IMR-90 (cell line): ENCODE data around the gene IL1RAPL1. TPM values are rescaled to one million over a fixed set of nuclear protein-coding genes. Genes with fewer than 3 reads are reported as not detected.

Experiments used
- ATAC-seq: fragments of 200-7000 bp; cut with Tn5 transposase; 2 replicates; pipeline ENCODE4 v1.9.1; 2020; ENCODE audit warnings: low read depth, mild to moderate bottlenecking, moderate library complexity
- BruUV-seq: library from RNA; stranded (reverse); fragments of 400-500 nt; replicated peaks from 2 replicates; lab custom pipeline; 2021; lab: Mats Ljungman, UMichigan
- CTCF ChIA-PET: fragments of 300-600 bp; formaldehyde crosslinking; extraction: SDS; loops from one replicate; lab custom pipeline; 2021; ENCODE audit warnings: antibody characterized with exemption; lab: Yijun Ruan, JAX
- POLR2A ChIA-PET: fragments of 300-600 bp; sonication (Branson Sonifier 250); formaldehyde crosslinking; loops from one replicate; lab custom pipeline; 2022; ENCODE audit warnings: antibody characterized with exemption; ENCODE audit not compliant: unreplicated experiment; lab: Charles Lee
- DNase-seq: peaks from one replicate; pipeline ENCODE4 v3.0.0; 2013
- H2AFZ ChIP-seq: replicated peaks from 2 replicates; pipeline ENCODE3; 2013; ENCODE audit warnings: low read length, mild to moderate bottlenecking; ENCODE audit not compliant: poor library complexity
- H2AK5ac ChIP-seq: 2 replicates; pipeline ENCODE4 v1.6.1; 2013; ENCODE audit warnings: low read depth, low read length, inconsistent platforms
- H2AK9ac ChIP-seq: replicated peaks from 2 replicates; pipeline ENCODE3; 2013; ENCODE audit warnings: mild to moderate bottlenecking, low read depth, low read length, moderate library complexity; ENCODE audit not compliant: poor library complexity
- H2BK120ac ChIP-seq: 2 replicates; pipeline ENCODE4 v1.6.1; 2013; ENCODE audit warnings: low read depth, low read length, inconsistent platforms
- H2BK15ac ChIP-seq: 3 replicates; pipeline ENCODE4 v1.6.1; 2013; ENCODE audit warnings: low read depth, low read length, inconsistent platforms
- H2BK20ac ChIP-seq: 2 replicates; pipeline ENCODE4 v1.6.1; 2013; ENCODE audit warnings: low read depth, mild to moderate bottlenecking, inconsistent platforms, low read length, moderate library complexity
- H2BK5ac ChIP-seq: 2 replicates; pipeline ENCODE4 v1.6.1; 2013; ENCODE audit warnings: mild to moderate bottlenecking, low read depth, low read length, inconsistent platforms; ENCODE audit not compliant: poor library complexity, severe bottlenecking
- H3K14ac ChIP-seq: replicated peaks from 2 replicates; pipeline ENCODE4 v1.6.1; 2013; ENCODE audit warnings: low read depth, low read length, inconsistent platforms
- H3K18ac ChIP-seq: 2 replicates; pipeline ENCODE4 v1.6.1; 2013; ENCODE audit warnings: low read depth, low read length, control low read depth
- H3K23ac ChIP-seq: 2 replicates; pipeline ENCODE4 v1.6.1; 2013; ENCODE audit warnings: low read depth, low read length, inconsistent platforms
- H3K27ac ChIP-seq: 2 replicates; pipeline ENCODE4 v1.5.1; 2013; ENCODE audit warnings: mild to moderate bottlenecking, control low read depth, low read length; ENCODE audit not compliant: insufficient read depth
- H3K27me3 ChIP-seq: 2 replicates; pipeline ENCODE4 v1.6.1; 2013; ENCODE audit warnings: low read length; ENCODE audit not compliant: control insufficient read depth, insufficient read depth
- H3K36me3 ChIP-seq: 2 replicates; pipeline ENCODE4 v1.6.1; 2013; ENCODE audit warnings: low read length, mixed read lengths; ENCODE audit not compliant: control insufficient read depth, insufficient read depth
- H3K4ac ChIP-seq: 2 replicates; pipeline ENCODE4 v1.6.1; 2013; ENCODE audit warnings: low read depth, low read length, inconsistent platforms
- H3K4me1 ChIP-seq: 2 replicates; pipeline ENCODE4 v1.6.1; 2013; ENCODE audit warnings: low read length, mixed read lengths; ENCODE audit not compliant: control insufficient read depth, insufficient read depth
- H3K4me2 ChIP-seq: 2 replicates; pipeline ENCODE4 v1.6.1; 2013; ENCODE audit warnings: low read depth, mild to moderate bottlenecking, control low read depth, low read length, moderate library complexity
- H3K4me3 ChIP-seq: 2 replicates; pipeline ENCODE4 v1.5.1; 2013; ENCODE audit warnings: low read depth, mild to moderate bottlenecking, control low read depth, low read length, moderate library complexity; ENCODE audit not compliant: insufficient read depth
- H3K56ac ChIP-seq: 2 replicates; pipeline ENCODE4 v1.6.1; 2013; ENCODE audit warnings: low read length, inconsistent platforms; ENCODE audit not compliant: insufficient read depth; ENCODE audit errors: extremely low read depth
- H3K79me1 ChIP-seq, 2 experiments: 2 replicates each; pipeline ENCODE4 v1.6.1; 2013; ENCODE audit warnings: low read length in 2 of 2, inconsistent platforms in 1 of 2, low read depth in 1 of 2
- H3K9ac ChIP-seq: 2 replicates; pipeline ENCODE4 v1.6.1; 2013; ENCODE audit warnings: low read depth, low read length, control low read depth
- H3K9me1 ChIP-seq: 2 replicates; pipeline ENCODE4 v1.6.1; 2013; ENCODE audit warnings: low read length, inconsistent platforms; ENCODE audit not compliant: insufficient read depth
- H3K9me3 ChIP-seq: 2 replicates; pipeline ENCODE4 v1.6.1; 2013; ENCODE audit warnings: low read length; ENCODE audit not compliant: control insufficient read depth, insufficient read depth
- H4K20me1 ChIP-seq: 2 replicates; pipeline ENCODE4 v1.6.1; 2013; ENCODE audit warnings: low read length, inconsistent platforms; ENCODE audit not compliant: insufficient read depth
- H4K5ac ChIP-seq: 2 replicates; pipeline ENCODE4 v1.6.1; 2013; ENCODE audit warnings: mild to moderate bottlenecking, low read depth, low read length, control low read depth
- H4K8ac ChIP-seq, 2 experiments: 2 replicates each; pipeline ENCODE4 v1.6.1; 2013; ENCODE audit warnings: low read depth in 2 of 2, low read length in 2 of 2, control low read depth in 1 of 2, inconsistent platforms in 1 of 2
- H4K91ac ChIP-seq: 2 replicates; pipeline ENCODE4 v1.6.1; 2013; ENCODE audit warnings: low read depth, low read length, inconsistent platforms; ENCODE audit not compliant: insufficient read depth
- BHLHE40 ChIP-seq: fragments of 150-350 bp; IDR thresholded peaks from 2 replicates; pipeline ENCODE4 v1.6.1; 2016; ENCODE audit warnings: mild to moderate bottlenecking, low read depth, low read length
- CEBPB ChIP-seq: IDR thresholded peaks from 2 replicates; pipeline ENCODE4 v1.6.1; 2012; ENCODE audit warnings: low read depth, low read length, improper control_type of control experiment
- CHD1 ChIP-seq: IDR thresholded peaks from 2 replicates; pipeline ENCODE4 v1.6.1; 2012; ENCODE audit warnings: low read depth, low read length, improper control_type of control experiment
- FOS ChIP-seq: fragments of 150-350 bp; IDR thresholded peaks from 2 replicates; pipeline ENCODE4 v1.6.1; 2016; ENCODE audit warnings: low read depth, low read length
- MAFK ChIP-seq: IDR thresholded peaks from 2 replicates; pipeline ENCODE4 v1.6.1; 2012; ENCODE audit warnings: low read depth, low read length, improper control_type of control experiment
- MAZ ChIP-seq: IDR thresholded peaks from 2 replicates; pipeline ENCODE4 v1.6.1; 2012; ENCODE audit warnings: low read depth, mild to moderate bottlenecking, low read length, improper control_type of control experiment, moderate library complexity, borderline replicate concordance
- MXI1 ChIP-seq: IDR thresholded peaks from 2 replicates; pipeline ENCODE4 v1.6.1; 2012; ENCODE audit warnings: low read depth, mild to moderate bottlenecking, low read length, moderate library complexity, borderline replicate concordance
- NFE2L2 ChIP-seq: fragments of 150-350 bp; IDR thresholded peaks from 2 replicates; pipeline ENCODE4 v1.6.1; 2016; ENCODE audit warnings: low read depth, mild to moderate bottlenecking, low read length
- POLR2A ChIP-seq: IDR thresholded peaks from 2 replicates; pipeline ENCODE4 v1.6.1; 2012; ENCODE audit warnings: mild to moderate bottlenecking, low read depth, low read length
- RAD21 ChIP-seq: IDR thresholded peaks from 2 replicates; pipeline ENCODE4 v1.6.1; 2012; ENCODE audit warnings: low read length, improper control_type of control experiment
- RFX5 ChIP-seq: IDR thresholded peaks from 2 replicates; pipeline ENCODE4 v1.8.0; 2012; ENCODE audit warnings: low read depth, mild to moderate bottlenecking, low read length, moderate library complexity
- SMC3 ChIP-seq: fragments of 150-350 bp; IDR thresholded peaks from 2 replicates; pipeline ENCODE4 v1.6.1; 2016; ENCODE audit warnings: low read depth, mild to moderate bottlenecking, antibody characterized with exemption, low read length, moderate library complexity
- dilution Hi-C: fragments of 300-500 bp; cut with HindIII; formaldehyde crosslinking; loops from one replicate; pipeline ENCODE4 v1.14.3; 2018; ENCODE audit warnings: low sequenced_read_pairs; ENCODE audit not compliant: unreplicated experiment
- in situ Hi-C: fragments of 300-500 bp; cut with MboI; formaldehyde crosslinking; loops from 3 replicates; pipeline ENCODE4 v1.14.3; 2019; ENCODE audit warnings: low sequenced_read_pairs, inconsistent platforms, mixed read lengths
- intact Hi-C: fragments of 100-400 bp; cut with micrococcal nuclease; formaldehyde crosslinking; loops from 2 replicates; pipeline ENCODE4 v1.10.0; 2022
- polyA plus RNA-seq, 3 experiments: library from polyadenylated mRNA; depleted of rRNA; stranded (reverse); fragments of >200 nt; gene quantifications; 2 replicates each; pipeline ENCODE4 v1.2.3, GENCODE V29; 2012; ENCODE audit warnings: low replicate concordance in 1 of 3
- total RNA-seq: library from RNA; depleted of rRNA; stranded (reverse); fragments of >200 nt; gene quantifications from 2 replicates; pipeline ENCODE4 v1.2.3, GENCODE V29; 2012
- TF ChIP-seq, protein P1 (sequence below): fragments of 150-350 bp; IDR thresholded peaks from 2 replicates; pipeline ENCODE4 v1.6.1; 2016; ENCODE audit warnings: low read depth, mild to moderate bottlenecking, low read length, moderate library complexity, borderline replicate concordance
- TF ChIP-seq, protein P2 (sequence below): fragments of 150-350 bp; IDR thresholded peaks from 2 replicates; pipeline ENCODE4 v1.6.1; 2017; ENCODE audit warnings: mild to moderate bottlenecking, antibody characterized with exemption, low read length, low read depth

The IL1RAPL1 gene
- total and polyA plus RNA-seq, 2 of the 4 experiments (the other 2 are of a cell fraction): 1.5 to 9.0 TPM

DNA sequence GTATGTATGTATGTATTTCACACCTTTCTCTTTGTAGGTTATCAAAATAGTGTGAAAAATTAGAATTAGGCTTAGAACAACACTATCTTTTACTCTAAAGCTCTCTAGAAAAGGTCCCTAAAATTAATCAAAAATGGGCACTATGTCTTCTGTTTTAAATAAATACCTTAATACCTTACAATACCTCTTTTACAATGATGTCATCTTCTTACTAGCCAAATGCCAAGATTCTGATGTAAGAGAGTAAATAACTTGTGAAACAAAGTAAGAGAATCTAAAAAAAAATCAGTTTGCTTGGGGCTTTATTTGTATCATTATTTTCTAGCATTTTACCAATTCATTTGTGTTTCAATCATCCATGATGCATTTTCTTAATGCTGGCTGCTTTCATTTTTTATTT, 1225.9 kb downstream of the IL1RAPL1 start:
- no TSS peak for BruUV-seq
- Histone ChIP-seq H3K27me3 (no peaks in the 10 kb centered on the region), H3K27ac (no peak overlapping the region), H3K36me3 (no peaks in the 10 kb centered on the region), H2BK15ac (no peak overlapping the region), H3K79me1 (no peaks in the 10 kb centered on the region), H4K5ac (no peak overlapping the region), H2BK20ac (no peak overlapping the region), H3K4me2 (no peak overlapping the region), H3K4me1 (no peaks in the 10 kb centered on the region), H3K9me3 (no peaks in the 10 kb centered on the region), H4K8ac (no peak overlapping the region), H2AK9ac (no peak overlapping the region), H3K9me1 (no peaks in the 10 kb centered on the region), H2BK5ac (no peak overlapping the region), H3K4ac (no peak overlapping the region), H3K4me3 (no peak overlapping the region), H2AFZ (no peak overlapping the region), H2AK5ac (no peak overlapping the region), H4K91ac (no peak overlapping the region), H3K9ac (no peak overlapping the region), H2BK120ac (no peak overlapping the region), H4K20me1 (no peaks in the 10 kb centered on the region), H3K18ac (no peak overlapping the region), H3K56ac (no peak overlapping the region), H3K23ac (no peak overlapping the region), H3K14ac (no peak overlapping the region)
- intact Hi-C loops: no loop called here
- in situ Hi-C loops: no loop called here
- ChIA-PET POLR2A (no interaction called here), CTCF (interaction anchor here (1.2 kb wide), 1 partner anchor 20 kb away, joined by 3 read pairs; no protein-coding TSS in a partner anchor)
- dilution Hi-C loops: no loop called here
- TF ChIP-seq, protein P1, sequence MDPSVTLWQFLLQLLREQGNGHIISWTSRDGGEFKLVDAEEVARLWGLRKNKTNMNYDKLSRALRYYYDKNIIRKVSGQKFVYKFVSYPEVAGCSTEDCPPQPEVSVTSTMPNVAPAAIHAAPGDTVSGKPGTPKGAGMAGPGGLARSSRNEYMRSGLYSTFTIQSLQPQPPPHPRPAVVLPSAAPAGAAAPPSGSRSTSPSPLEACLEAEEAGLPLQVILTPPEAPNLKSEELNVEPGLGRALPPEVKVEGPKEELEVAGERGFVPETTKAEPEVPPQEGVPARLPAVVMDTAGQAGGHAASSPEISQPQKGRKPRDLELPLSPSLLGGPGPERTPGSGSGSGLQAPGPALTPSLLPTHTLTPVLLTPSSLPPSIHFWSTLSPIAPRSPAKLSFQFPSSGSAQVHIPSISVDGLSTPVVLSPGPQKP: no peak
- TF ChIP-seq BHLHE40 (no peak), NFE2L2 (no peak), CEBPB (no peak), CHD1 (no peak), FOS (no peak), MAZ (no peak), RAD21 (no peak), SMC3 (no peak), RFX5 (no peak), MAFK (no peak), MXI1 (no peak), POLR2A (no peak)
- TF ChIP-seq, protein P2, sequence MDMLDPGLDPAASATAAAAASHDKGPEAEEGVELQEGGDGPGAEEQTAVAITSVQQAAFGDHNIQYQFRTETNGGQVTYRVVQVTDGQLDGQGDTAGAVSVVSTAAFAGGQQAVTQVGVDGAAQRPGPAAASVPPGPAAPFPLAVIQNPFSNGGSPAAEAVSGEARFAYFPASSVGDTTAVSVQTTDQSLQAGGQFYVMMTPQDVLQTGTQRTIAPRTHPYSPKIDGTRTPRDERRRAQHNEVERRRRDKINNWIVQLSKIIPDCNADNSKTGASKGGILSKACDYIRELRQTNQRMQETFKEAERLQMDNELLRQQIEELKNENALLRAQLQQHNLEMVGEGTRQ: no peak
- DNase-seq (no peak), ATAC-seq (no peak)
